H9 (cell line): ENCODE data around the gene HAUS1. TPM values are rescaled to one million over a fixed set of nuclear protein-coding genes. Genes with fewer than 3 reads are reported as not detected.

Experiments used
- DNase-seq: peaks from one replicate; pipeline ENCODE4 v3.0.0-alpha.2; 2017
- H2AFZ ChIP-seq: one replicate; pipeline ENCODE4 v1.6.1; 2013; ENCODE audit warnings: mild to moderate bottlenecking, low read length, control low read depth, moderate library complexity
- H2AK5ac ChIP-seq: 2 replicates; pipeline ENCODE4 v1.6.1; 2013; ENCODE audit warnings: low read length, control low read depth, mixed read lengths; ENCODE audit not compliant: insufficient read length
- H2BK120ac ChIP-seq: one replicate; pipeline ENCODE4 v1.6.1; 2013; ENCODE audit warnings: low read depth, mild to moderate bottlenecking, low read length, control low read depth, inconsistent platforms; ENCODE audit not compliant: poor library complexity, severe bottlenecking
- H2BK12ac ChIP-seq: 2 replicates; pipeline ENCODE4 v1.6.1; 2013; ENCODE audit warnings: low read length, control low read depth, mixed read lengths, low read depth; ENCODE audit not compliant: insufficient read length
- H2BK15ac ChIP-seq: 2 replicates; pipeline ENCODE4 v1.6.1; 2013; ENCODE audit warnings: low read depth, low read length, control low read depth
- H2BK20ac ChIP-seq: one replicate; pipeline ENCODE4 v1.6.1; 2013; ENCODE audit warnings: low read depth, mild to moderate bottlenecking, low read length, control low read depth, inconsistent platforms; ENCODE audit not compliant: poor library complexity, severe bottlenecking
- H2BK5ac ChIP-seq: 2 replicates; pipeline ENCODE4 v1.6.1; 2013; ENCODE audit warnings: low read length, control low read depth, mixed read lengths; ENCODE audit not compliant: insufficient read length
- H3K14ac ChIP-seq: 2 replicates; pipeline ENCODE4 v1.6.1; 2013; ENCODE audit warnings: low read length, control low read depth; ENCODE audit not compliant: insufficient read depth
- H3K18ac ChIP-seq: 2 replicates; pipeline ENCODE4 v1.6.1; 2013; ENCODE audit warnings: low read depth, mild to moderate bottlenecking, mixed read lengths, low read length, control low read depth; ENCODE audit not compliant: insufficient read length
- H3K23ac ChIP-seq: 2 replicates; pipeline ENCODE4 v1.6.1; 2013; ENCODE audit warnings: low read length, control low read depth, mixed read lengths, low read depth; ENCODE audit not compliant: insufficient read length
- H3K23me2 ChIP-seq: 2 replicates; pipeline ENCODE4 v1.6.1; 2013; ENCODE audit warnings: low read depth, mild to moderate bottlenecking, mixed read lengths, low read length, control low read depth; ENCODE audit not compliant: insufficient read length, poor library complexity, severe bottlenecking
- H3K27ac ChIP-seq: 2 replicates; pipeline ENCODE4 v1.5.1; 2013; ENCODE audit warnings: low read length, control low read depth, mixed read lengths, low read depth; ENCODE audit not compliant: insufficient read length
- H3K27me3 ChIP-seq: 2 replicates; pipeline ENCODE4 v1.6.1; 2013; ENCODE audit warnings: low read length, control low read depth, inconsistent platforms; ENCODE audit not compliant: insufficient read depth
- H3K4ac ChIP-seq: 2 replicates; pipeline ENCODE4 v1.6.1; 2013; ENCODE audit warnings: low read depth, mild to moderate bottlenecking, control low read depth, inconsistent platforms, low read length, moderate library complexity
- H3K4me1 ChIP-seq: 2 replicates; pipeline ENCODE4 v1.6.1; 2013; ENCODE audit warnings: low read length, control low read depth, inconsistent platforms; ENCODE audit not compliant: insufficient read depth
- H3K4me2 ChIP-seq: 2 replicates; pipeline ENCODE4 v1.6.1; 2013; ENCODE audit warnings: low read length, control low read depth, mixed read lengths; ENCODE audit not compliant: insufficient read length, insufficient read depth
- H3K56ac ChIP-seq: 2 replicates; pipeline ENCODE4 v1.6.1; 2013; ENCODE audit warnings: low read depth, mild to moderate bottlenecking, mixed read lengths, low read length, control low read depth; ENCODE audit not compliant: insufficient read length
- H3K79me1 ChIP-seq: 2 replicates; pipeline ENCODE4 v1.6.1; 2013; ENCODE audit warnings: low read depth, mild to moderate bottlenecking, moderate library complexity, low read length, control low read depth, inconsistent platforms; ENCODE audit not compliant: insufficient read depth, poor library complexity, severe bottlenecking
- H3K79me2 ChIP-seq: 2 replicates; pipeline ENCODE4 v1.6.1; 2013; ENCODE audit warnings: low read length, control low read depth, inconsistent platforms; ENCODE audit not compliant: insufficient read depth
- H3K9ac ChIP-seq: 2 replicates; pipeline ENCODE4 v1.6.1; 2013; ENCODE audit warnings: low read length, control low read depth, mixed read lengths; ENCODE audit not compliant: insufficient read length; ENCODE audit errors: extremely low read depth
- H3K9me3 ChIP-seq: one replicate; pipeline ENCODE4 v1.6.1; 2013; ENCODE audit warnings: low read depth, low read length, inconsistent platforms; ENCODE audit not compliant: control insufficient read depth
- H3T11ph ChIP-seq: one replicate; pipeline ENCODE4 v1.6.1; 2013; ENCODE audit warnings: mild to moderate bottlenecking, low read length, control low read depth, inconsistent platforms
- H4K20me1 ChIP-seq: one replicate; pipeline ENCODE4 v1.6.1; 2013; ENCODE audit not compliant: control insufficient read depth, insufficient read length, insufficient read depth
- H4K5ac ChIP-seq: 2 replicates; pipeline ENCODE4 v1.6.1; 2013; ENCODE audit warnings: low read depth, mild to moderate bottlenecking, mixed read lengths, low read length, control low read depth; ENCODE audit not compliant: insufficient read length
- H4K8ac ChIP-seq: replicated peaks from 2 replicates; pipeline ENCODE4 v1.6.1; 2013; ENCODE audit warnings: low read length, control low read depth, mixed read lengths, low read depth; ENCODE audit not compliant: insufficient read length
- H4K91ac ChIP-seq: 2 replicates; pipeline ENCODE4 v1.6.1; 2013; ENCODE audit warnings: low read depth, mild to moderate bottlenecking, moderate library complexity, mixed read lengths, low read length, control low read depth; ENCODE audit not compliant: insufficient read length
- H3K27ac Mint-ChIP-seq, 3 experiments: 2 replicates in 2 of 3; 3 replicates in 1 of 3; pipeline ENCODE4 v1.8.0; 2020 to 2021; ENCODE audit warnings: mixed read lengths in 3 of 3, mild to moderate bottlenecking in 1 of 3, moderate library complexity in 1 of 3
- H3K27me3 Mint-ChIP-seq: 2 replicates; pipeline ENCODE4 v1.8.0; 2021; ENCODE audit warnings: low read depth, mild to moderate bottlenecking, moderate library complexity, mixed read lengths
- H3K36me3 Mint-ChIP-seq, 3 experiments: 2 replicates in 2 of 3; 3 replicates in 1 of 3; pipeline ENCODE4 v1.8.0; 2020 to 2021; ENCODE audit warnings: low read depth in 3 of 3, mixed read lengths in 3 of 3; ENCODE audit not compliant: insufficient read depth in 1 of 3
- H3K4me1 Mint-ChIP-seq, 2 experiments: 2 replicates each; pipeline ENCODE4 v1.8.0; 2020; ENCODE audit warnings: mixed read lengths in 2 of 2
- H3K4me3 Mint-ChIP-seq, 2 experiments: 2 replicates in 1 of 2; 3 replicates in 1 of 2; pipeline ENCODE4 v1.8.0; 2020 to 2021; ENCODE audit warnings: mild to moderate bottlenecking in 2 of 2, mixed read lengths in 2 of 2, moderate library complexity in 1 of 2
- H3K9me3 Mint-ChIP-seq, 2 experiments: 2 replicates in 1 of 2; 3 replicates in 1 of 2; pipeline ENCODE4 v1.8.0; 2020; ENCODE audit warnings: mild to moderate bottlenecking in 2 of 2, mixed read lengths in 2 of 2, moderate library complexity in 1 of 2
- CTCF ChIP-seq: fragments of 200-600 bp; sonication (generic); conservative IDR thresholded peaks from 3 replicates; pipeline ENCODE4 v1.8.0; 2021; ENCODE audit warnings: antibody characterized with exemption, mild to moderate bottlenecking
- WGBS: extraction: QIAGEN DNeasy Blood & Tissue Kit; methylation state at CpG from one replicate; pipeline ENCODE4 v1.1.7; 2013; ENCODE audit warnings: missing lambda C conversion rate, low lambda C conversion rate, mixed read lengths; ENCODE audit not compliant: insufficient read length; ENCODE audit errors: extremely low coverage; 5-methylcytosine and 5-hydroxymethylcytosine counted together
- total RNA-seq: library from RNA; stranded (reverse); gene quantifications from 2 replicates; pipeline ENCODE4 v1.2.1, GENCODE V29; 2021

HAUS1 gene
- total RNA-seq, 1 experiment from 2014 or later: 87.0 TPM

GRCh38 chr18:46072959-46073358 is 31.2 kb upstream of the HAUS1 start:
- Histone ChIP-seq H3K56ac (no peak overlapping the region), H4K20me1 (no peaks in the 10 kb centered on the region), H3K14ac (no peak overlapping the region), H2BK15ac (no peak overlapping the region), H3T11ph (no peak overlapping the region), H3K9ac (no peak overlapping the region), H4K8ac (no peak overlapping the region), H2AFZ (no peak overlapping the region), H3K79me1 (no peaks in the 10 kb centered on the region), H2AK5ac (no peak overlapping the region), H3K79me2 (no peaks in the 10 kb centered on the region), H2BK20ac (no peak overlapping the region), H2BK120ac (no peak overlapping the region), H2BK5ac (no peak overlapping the region), H3K4me2 (no peak overlapping the region), H3K4me1 (no peaks in the 10 kb centered on the region), H4K91ac (no peak overlapping the region), H3K23me2 (peaks cover 10% of the 10 kb centered on the region), H3K18ac (no peak overlapping the region), H2BK12ac (no peak overlapping the region), H4K5ac (no peak overlapping the region), H3K9me3 (no peaks in the 10 kb centered on the region), H3K27me3 (peaks cover 5% of the 10 kb centered on the region), H3K4ac (no peak overlapping the region), H3K23ac (no peak overlapping the region), H3K27ac (no peak overlapping the region)
- peak overlapping the region in 1 of 3 experiments; percentile 44; a peak in 1 of 7 replicates for H3K27ac Mint-ChIP-seq
- peaks cover 8% of the 10 kb centered on the region in 2 experiments; a peak in 3 of 4 replicates for H3K4me1 Mint-ChIP-seq
- DNase-seq: no peak
- peak overlapping the region in 1 of 2 experiments; percentile 77; a peak in 3 of 5 replicates for H3K4me3 Mint-ChIP-seq
- no CpG with 5 or more reads among the region's 3 CpGs for WGBS
- no peaks in the 10 kb centered on the region; a peak in 1 of 5 replicates for H3K9me3 Mint-ChIP-seq
- peaks cover 30% of the 10 kb centered on the region for H3K27me3 Mint-ChIP-seq
- H3K36me3 Mint-ChIP-seq: peaks cover 0 to 14% (median 6%) of the 10 kb centered on the region in 3 experiments; a peak in 3 of 7 replicates
- TF ChIP-seq CTCF: no peak
